K562 (cell line): ENCODE data around the gene CCDC15. TPM values are rescaled to one million over a fixed set of nuclear protein-coding genes. Genes with fewer than 3 reads are reported as not detected.

Experiments
- ATAC-seq: fragments of 200-7000 bp; cut with Tn5 transposase; 3 replicates; pipeline ENCODE4 v1.9.1; 2020; ENCODE audit warnings: moderate library complexity
- BruUV-seq: library from RNA; stranded (reverse); fragments of 400-500 nt; replicated peaks from 2 replicates; lab custom pipeline; 2021; lab: Mats Ljungman, UMichigan
- CTCF ChIA-PET: fragments of 300-600 bp; formaldehyde crosslinking; extraction: SDS; loops from one replicate; lab custom pipeline; 2021; ENCODE audit warnings: low intra/inter-chr PET ratio; lab: Yijun Ruan, JAX
- POLR2A ChIA-PET: fragments of 300-600, 350-650 bp; sonication (Branson Sonifier 250); formaldehyde crosslinking; extraction: SDS; loops from one replicate; lab custom pipeline; 2021; ENCODE audit warnings: antibody characterized with exemption, inconsistent platforms; lab: Yijun Ruan, JAX
- DNase-seq, 4 experiments: peaks; one replicate each; pipeline versions ENCODE4 v3.0.0 to v3.0.0-alpha.2; 2011 to 2018; ENCODE audit warnings: low spot score in 3 of 4, mixed read lengths in 3 of 4; ENCODE audit errors: extremely low read depth in 1 of 4
- FAIRE-seq: peaks from 2 replicates; lab custom pipeline; 2011; peaks lifted over from hg19 to GRCh38; lab: Jason Lieb, UNC
- H2AFZ ChIP-seq: 2 replicates; pipeline ENCODE4 v1.6.0; 2011; ENCODE audit warnings: low read depth, low read length, control low read depth, inconsistent platforms
- H3K27ac ChIP-seq: fragments of 200-600 bp; 3 replicates; pipeline ENCODE4 v1.8.0; 2011; ENCODE audit warnings: low read depth, mild to moderate bottlenecking, control low read depth, inconsistent platforms, low read length, moderate library complexity, mixed read lengths; ENCODE audit errors: extremely low read depth
- H3K27me3 ChIP-seq, 2 experiments: fragments of 300-600 bp in 1 of 2; 2 replicates in 1 of 2; 3 replicates in 1 of 2; pipeline versions ENCODE4 v1.6.0 to v1.8.0; 2011; ENCODE audit warnings: inconsistent platforms in 2 of 2, low read length in 2 of 2, mild to moderate bottlenecking in 1 of 2, mixed read lengths in 1 of 2, moderate library complexity in 1 of 2; ENCODE audit not compliant: control insufficient read depth in 2 of 2, insufficient read depth in 2 of 2
- H3K36me3 ChIP-seq: fragments of 300-600 bp; 3 replicates; pipeline ENCODE4 v1.8.0; 2011; ENCODE audit warnings: mild to moderate bottlenecking, low read length, inconsistent platforms; ENCODE audit not compliant: control insufficient read depth, insufficient read depth
- H3K4me1 ChIP-seq, 2 experiments: fragments of 200-600 bp in 1 of 2; replicated peaks in 1 of 2; 2 replicates in 1 of 2; 3 replicates in 1 of 2; pipeline versions ENCODE4 v1.5.1 to v1.8.0; 2011; ENCODE audit warnings: inconsistent platforms in 2 of 2, low read length in 2 of 2, mild to moderate bottlenecking in 1 of 2, mixed read lengths in 1 of 2, moderate library complexity in 1 of 2; ENCODE audit not compliant: control insufficient read depth in 2 of 2, insufficient read depth in 2 of 2
- H3K4me2 ChIP-seq: 2 replicates; pipeline ENCODE4 v1.6.1; 2011; ENCODE audit warnings: low read length, control low read depth, inconsistent platforms, mixed read lengths; ENCODE audit not compliant: insufficient read depth
- H3K4me3 ChIP-seq: fragments of 200-600 bp; sonication (generic), shearing (Covaris generic); 2 replicates; pipeline ENCODE4 v1.5.1; 2016; ENCODE audit warnings: control low read depth, inconsistent platforms
- H3K79me2 ChIP-seq: fragments of 200-600 bp; 3 replicates; pipeline ENCODE4 v1.8.0; 2011; ENCODE audit warnings: low read length, inconsistent platforms; ENCODE audit not compliant: control insufficient read depth, insufficient read depth
- H3K9ac ChIP-seq, 2 experiments: 2 replicates each; pipeline versions ENCODE4 v1.6.0 to v1.6.1; 2011; ENCODE audit warnings: low read depth in 2 of 2, low read length in 2 of 2, control low read depth in 1 of 2, inconsistent platforms in 1 of 2, mild to moderate bottlenecking in 1 of 2, mixed read lengths in 1 of 2; ENCODE audit not compliant: insufficient read depth in 1 of 2
- H3K9me1 ChIP-seq: one replicate; pipeline ENCODE4 v1.6.0; 2011; ENCODE audit warnings: inconsistent platforms, mild to moderate bottlenecking, low read length, moderate library complexity; ENCODE audit not compliant: control insufficient read depth, insufficient read depth
- H3K9me3 ChIP-seq: replicated peaks from 2 replicates; pipeline ENCODE4 v1.5.1; 2011; ENCODE audit warnings: low read depth, low read length, inconsistent platforms; ENCODE audit not compliant: control insufficient read depth, insufficient read depth
- H4K20me1 ChIP-seq: replicated peaks from 2 replicates; pipeline ENCODE4 v1.6.1; 2011; ENCODE audit warnings: low read length, inconsistent platforms, mixed read lengths; ENCODE audit not compliant: control insufficient read depth, insufficient read depth
- CBX1 ChIP-seq: sonication (generic); IDR thresholded peaks from 2 replicates; pipeline ENCODE4 v1.6.1; 2016; ENCODE audit warnings: antibody characterized with exemption, low read depth, mild to moderate bottlenecking
- CEBPZ ChIP-seq: fragments of 150-350 bp; IDR thresholded peaks from 2 replicates; pipeline ENCODE4 v1.6.1; 2014; ENCODE audit warnings: low read depth, mild to moderate bottlenecking, low read length, borderline replicate concordance
- DACH1 ChIP-seq: fragments of 450-650 bp; IDR thresholded peaks from 2 replicates; pipeline ENCODE4 v1.6.1; 2018; ENCODE audit not compliant: partially characterized antibody
- HIVEP1 ChIP-seq: fragments of 250-450 bp; sonication (Bioruptor Pico); IDR thresholded peaks from 2 replicates; pipeline ENCODE4 v1.4.0; 2020; ENCODE audit warnings: mild to moderate bottlenecking
- RFX5 ChIP-seq: IDR thresholded peaks from 2 replicates; pipeline ENCODE4 v1.6.1; 2011; ENCODE audit warnings: low read depth, mild to moderate bottlenecking, improper control_type of control experiment, low read length
- ZNF140 ChIP-seq: fragments of 250-450 bp; sonication (Bioruptor Pico); IDR thresholded peaks from 2 replicates; pipeline ENCODE4 v1.8.0; 2021; ENCODE audit warnings: moderate library complexity, mild to moderate bottlenecking, inconsistent platforms
- ZNF24 ChIP-seq: fragments of 450-650 bp; IDR thresholded peaks from 2 replicates; pipeline ENCODE4 v1.6.1; 2016
- WGBS: fragments of 100-300 bp; shearing (Covaris generic); methylation state at CpG from one replicate; pipeline ENCODE4 v1.1.6; 2016; ENCODE audit warnings: low coverage, mixed read lengths; ENCODE audit not compliant: insufficient coverage; ENCODE audit errors: missing lambda C conversion rate; 5-methylcytosine and 5-hydroxymethylcytosine counted together
- in situ Hi-C: fragments of 300-500 bp; cut with MboI; formaldehyde crosslinking; loops from 4 replicates; pipeline ENCODE4 v1.15.0; 2018; ENCODE audit warnings: inconsistent platforms, mixed read lengths
- intact Hi-C: fragments of 100-400 bp; cut with micrococcal nuclease; formaldehyde crosslinking; loops from 2 replicates; pipeline ENCODE4 v1.14.2; 2022
- polyA plus RNA-seq, 8 experiments: library from polyadenylated mRNA; depleted of rRNA in 4 of 8; stranded (reverse) in 5 of 8; unstranded in 3 of 8; fragments of >200 nt; fragmentation: Nextera tagmentation in 2 of 8; fragmentation: Illumina TruSeq in 1 of 8; extraction: Ambion mirVana in 2 of 8; extraction: Trizol in 1 of 8; gene quantifications; 2 replicates each; pipeline versions ENCODE4 v1.2.1 to v1.2.3, GENCODE V29; 2011 to 2014; ENCODE audit warnings: inconsistent platforms in 1 of 8, missing spikeins in 1 of 8
- total RNA-seq, 7 experiments: library from RNA; depleted of rRNA in 6 of 7; stranded (reverse); fragments of >200 nt in 6 of 7; fragmentation: Illumina TruSeq in 2 of 7; extraction: Trizol in 2 of 7; gene quantifications; 2 replicates each; pipeline versions ENCODE4 v1.2.1 to v1.2.3, GENCODE V29; 2011 to 2021; ENCODE audit warnings: low replicate concordance in 1 of 7

CCDC15 gene
- total and polyA plus RNA-seq, 9 of the 15 experiments (the other 6 are each of a cell fraction or from before 2014, with no cell fraction given): 1.9 to 9.2 (median 3.9) TPM

GRCh38 chr11:125078516-125079140 is 124.6 kb downstream of the CCDC15 start:
- in situ Hi-C loops: no loop called here
- no peaks in the 10 kb centered on the region for H3K79me2 ChIP-seq
- POLR2A ChIA-PET: interaction anchor here (0.5 to 1.1 kb wide), 4 partner anchors 10 to 279 kb away, joined by 3 read pairs; no protein-coding TSS in a partner anchor
- H3K4me1 ChIP-seq: peaks cover 29 to 35% of the 10 kb centered on the region in 2 experiments
- CTCF ChIA-PET: no interaction called here
- H3K4me2 ChIP-seq: no peak overlapping the region
- H3K27ac ChIP-seq: no peak overlapping the region
- DNase-seq: no peak
- intact Hi-C loops: no loop called here
- H3K27me3 ChIP-seq: no peaks in the 10 kb centered on the region
- no peaks in the 10 kb centered on the region for H3K36me3 ChIP-seq
- H3K4me3 ChIP-seq: no peak overlapping the region
- 78% methylated on average over 13 of the region's 14 CpGs for WGBS
- H3K9me1 ChIP-seq: peaks cover 5% of the 10 kb centered on the region
- no peak for ATAC-seq
- no peaks in the 10 kb centered on the region for H3K9me3 ChIP-seq
- H4K20me1 ChIP-seq: no peaks in the 10 kb centered on the region
- BruUV-seq: no TSS peak
- no peak overlapping the region for H2AFZ ChIP-seq
- no peak overlapping the region for H3K9ac ChIP-seq
- no peak for FAIRE-seq
- TF ChIP-seq ZNF24 (no peak), CEBPZ (no peak), RFX5 (no peak), ZNF140 (CRISPR knock-in tag) (no peak), DACH1 (no peak), HIVEP1 (CRISPR knock-in tag) (no peak), CBX1 (no peak)
